ENCODE results near the gene ARHGEF3.

ARHGEF3 gene

GRCh38 chr3:56819016-56819809 lies 17.5 kb upstream of the ARHGEF3 start:
- no peak for FAIRE-seq

GRCh38 chr3:56818156-56818985 lies 16.6 kb upstream of the ARHGEF3 start:
- FAIRE-seq, result no peak

GRCh38 chr3:56817646-56818045 lies 15.9 kb upstream of the ARHGEF3 start:
- FAIRE-seq, result no peak

DNA sequence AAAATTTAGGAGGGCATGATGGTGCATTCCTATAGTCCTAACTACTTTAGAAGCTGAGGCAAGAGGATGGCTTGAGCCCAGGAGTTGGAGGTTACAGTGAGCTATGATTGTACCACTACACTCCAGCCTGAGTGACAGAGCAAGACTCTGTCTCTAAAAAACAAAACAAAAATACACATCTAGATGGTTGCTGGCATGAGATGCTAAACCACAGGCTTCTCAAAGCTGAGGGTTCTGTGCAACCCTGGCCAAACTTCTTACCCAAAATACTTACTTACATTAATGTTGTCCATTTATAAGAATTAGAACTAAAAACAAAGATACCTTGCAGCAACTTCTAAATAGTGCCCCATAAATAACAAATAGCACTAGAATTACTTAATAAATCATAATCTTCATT lies 14.3 kb upstream of the ARHGEF3 start:
- FAIRE-seq, result no peak

- FAIRE-seq, result no peak
These were observed 13.8 kb upstream of the ARHGEF3 start for GRCh38 chr3:56815589-56815988.

- no peak for FAIRE-seq
These were observed 11.9 kb upstream of the ARHGEF3 start for GRCh38 chr3:56813653-56813960.

GRCh38 chr3:56812754-56813652 lies 11.3 kb upstream of the ARHGEF3 start:
- FAIRE-seq, result no peak

GRCh38 chr3:56811546-56812202 lies 9.9 kb upstream of the ARHGEF3 start:
- no peak for FAIRE-seq

- FAIRE-seq, result no peak
These were observed 9.1 kb upstream of the ARHGEF3 start for GRCh38 chr3:56810577-56811545.

- FAIRE-seq, result no peak
These were observed 4.7 kb upstream of the ARHGEF3 start for GRCh38 chr3:56806407-56806806.

DNA sequence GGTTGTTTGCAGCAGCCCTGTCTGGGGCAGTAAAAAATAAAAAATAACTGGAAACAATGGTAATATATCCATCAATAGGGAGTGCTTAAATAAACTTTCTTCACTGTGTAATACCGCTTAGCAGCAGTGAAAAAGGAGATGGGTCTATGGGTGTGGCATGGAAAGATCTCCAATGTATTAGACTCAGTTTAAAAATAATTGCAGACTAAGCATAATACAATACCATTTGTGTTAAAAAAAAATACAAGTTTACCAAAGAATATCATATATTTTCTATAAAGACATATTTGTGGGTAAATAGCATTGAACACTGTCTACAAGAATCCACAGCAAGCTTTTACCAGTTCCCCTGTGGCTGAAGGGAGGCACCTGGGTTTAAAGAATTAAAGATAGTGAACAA lies 1.0 kb upstream of the ARHGEF3 start:
- FAIRE-seq, result no peak

DNA sequence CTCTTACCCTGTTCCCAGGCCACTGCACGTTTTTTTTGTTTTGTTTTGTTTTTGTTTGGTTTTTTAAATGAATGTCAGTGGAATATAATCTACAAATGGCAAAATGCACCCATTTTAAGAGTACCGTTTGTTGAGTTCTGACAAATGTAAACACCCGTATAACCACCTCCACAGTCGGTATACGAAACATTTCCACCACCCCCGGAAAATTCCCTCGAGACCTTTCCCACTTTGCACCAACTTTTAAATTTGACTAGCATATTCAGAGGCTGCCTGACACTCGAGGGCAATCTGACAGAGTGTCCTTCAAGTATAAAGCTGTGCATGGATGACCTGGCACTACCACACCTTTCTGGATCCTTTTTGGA lies 613 bp upstream of the ARHGEF3 start:
- no peak for FAIRE-seq

DNA sequence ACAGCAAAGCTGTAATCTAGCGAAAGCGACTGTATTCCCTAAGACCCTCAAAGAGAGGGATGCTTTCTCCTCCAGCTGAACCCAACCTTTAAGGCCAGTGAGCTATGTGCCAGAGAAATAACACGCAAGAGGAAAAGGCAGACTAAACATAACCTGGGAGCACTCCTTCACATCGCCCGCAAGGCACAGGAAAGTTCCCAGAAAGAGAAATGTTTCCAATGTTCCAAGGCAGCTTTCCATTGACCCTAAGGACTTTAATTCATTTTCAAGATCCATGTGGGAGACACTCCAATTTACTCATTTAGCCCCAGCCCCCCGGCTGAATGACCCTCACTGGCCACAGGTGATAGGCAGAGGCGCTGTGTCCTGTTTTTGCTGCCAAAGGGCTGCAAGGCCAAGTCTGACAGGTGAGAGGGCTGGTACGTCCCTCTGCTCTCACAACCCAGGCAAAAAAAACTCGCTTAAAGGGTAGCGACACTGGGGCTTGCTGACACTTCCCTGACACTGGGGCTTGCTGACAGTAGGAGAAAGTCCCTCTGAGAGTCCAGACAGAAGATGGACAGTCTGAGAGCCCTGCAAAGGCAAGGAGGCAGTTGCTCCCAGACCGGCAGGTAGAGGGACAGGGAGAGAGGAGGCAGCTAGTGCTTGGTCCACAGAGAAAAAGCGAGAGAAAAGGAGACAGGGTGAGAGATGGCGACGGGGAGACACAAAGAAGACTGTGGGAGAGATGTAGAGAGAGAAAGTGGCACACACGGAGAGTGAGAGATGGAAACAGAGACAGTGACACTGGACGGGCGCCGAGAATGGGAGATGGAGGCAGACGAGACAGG lies 702 bp downstream of the ARHGEF3 start:
- no peak for FAIRE-seq

DNA sequence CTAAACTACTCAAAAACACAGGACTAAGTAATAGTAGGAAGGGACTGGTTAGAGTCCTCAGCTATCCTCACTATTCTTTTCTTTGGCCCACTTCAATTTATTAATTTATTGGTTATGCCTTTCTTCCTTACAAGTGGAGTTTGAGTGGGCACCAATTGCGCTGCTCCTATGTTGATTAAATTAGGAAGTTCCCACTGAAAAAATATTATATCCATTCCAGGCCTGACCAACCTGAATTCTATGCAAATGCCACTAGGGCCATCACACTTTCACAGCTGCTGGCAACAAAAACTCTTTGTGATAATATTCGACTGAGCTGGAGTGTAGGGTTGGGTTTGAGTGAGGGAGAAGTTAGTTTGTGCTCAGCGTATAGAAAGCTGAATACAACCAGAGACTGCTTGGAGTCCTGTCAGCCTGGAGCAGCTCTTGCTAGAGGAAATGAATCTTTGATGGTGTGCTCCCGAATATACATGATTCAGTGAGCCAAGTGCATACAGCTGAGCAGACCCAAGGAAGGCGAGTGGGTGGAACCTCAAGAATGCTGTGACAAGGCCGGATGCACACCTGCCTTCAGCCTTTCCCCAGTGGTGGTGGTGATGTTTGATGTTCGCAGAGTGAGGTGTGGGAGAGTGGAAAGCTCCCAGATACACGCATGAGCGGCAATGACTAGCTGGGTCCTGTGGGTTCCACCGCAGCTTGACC lies 1.5 kb downstream of the ARHGEF3 start:
- no peak for FAIRE-seq

DNA sequence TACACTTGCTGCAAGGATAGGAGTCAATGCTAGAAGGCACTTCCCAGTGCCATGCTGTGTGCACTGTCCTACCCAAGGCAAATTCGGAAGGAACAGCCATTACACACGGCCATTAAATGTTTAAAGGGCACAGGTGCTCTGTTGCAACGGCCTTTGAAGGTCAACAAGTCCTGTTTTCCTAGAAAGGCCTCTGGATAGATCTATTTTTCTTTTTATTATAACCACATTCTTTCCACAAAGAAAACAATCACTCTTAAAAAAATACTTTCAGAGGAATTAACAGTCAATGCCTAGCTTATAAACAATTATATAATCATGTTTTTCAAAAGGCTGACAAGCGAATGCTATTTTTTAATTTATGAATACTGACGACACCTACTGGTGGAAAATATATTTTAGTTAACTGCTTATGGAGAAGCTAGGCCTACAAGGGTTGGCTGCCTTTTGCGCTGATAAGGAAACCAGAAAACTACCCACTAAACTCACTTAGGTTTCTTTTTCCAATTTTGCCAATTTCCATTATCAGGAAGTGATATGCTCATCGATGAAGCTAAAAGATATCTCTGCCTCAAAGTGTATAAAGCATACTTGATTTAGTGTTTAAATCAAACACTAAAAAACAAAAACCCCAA lies 2.4 kb downstream of the ARHGEF3 start:
- FAIRE-seq, result peak; percentile 96

GRCh38 chr3:56796996-56797395 lies 4.8 kb downstream of the ARHGEF3 start:
- FAIRE-seq, result no peak

- FAIRE-seq, result no peak
These were observed 5.5 kb downstream of the ARHGEF3 start for GRCh38 chr3:56796202-56796601.

DNA sequence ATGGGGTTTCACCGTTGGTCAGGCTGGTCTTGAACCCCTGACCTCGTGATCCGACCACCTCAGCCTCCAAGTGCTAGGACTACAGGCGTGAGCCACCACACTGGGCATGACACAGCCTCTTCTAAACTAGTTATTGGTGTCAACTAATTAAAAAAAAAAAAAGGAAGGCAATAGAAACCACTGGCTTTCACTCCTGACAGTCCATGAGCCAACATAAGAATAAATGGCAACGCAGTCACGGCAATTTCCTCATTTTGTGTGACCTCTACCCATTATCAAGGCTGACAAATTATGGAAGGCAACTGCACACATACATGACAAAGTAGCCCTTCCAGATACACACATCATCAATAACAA lies 5.9 kb downstream of the ARHGEF3 start:
- no peak for FAIRE-seq

DNA sequence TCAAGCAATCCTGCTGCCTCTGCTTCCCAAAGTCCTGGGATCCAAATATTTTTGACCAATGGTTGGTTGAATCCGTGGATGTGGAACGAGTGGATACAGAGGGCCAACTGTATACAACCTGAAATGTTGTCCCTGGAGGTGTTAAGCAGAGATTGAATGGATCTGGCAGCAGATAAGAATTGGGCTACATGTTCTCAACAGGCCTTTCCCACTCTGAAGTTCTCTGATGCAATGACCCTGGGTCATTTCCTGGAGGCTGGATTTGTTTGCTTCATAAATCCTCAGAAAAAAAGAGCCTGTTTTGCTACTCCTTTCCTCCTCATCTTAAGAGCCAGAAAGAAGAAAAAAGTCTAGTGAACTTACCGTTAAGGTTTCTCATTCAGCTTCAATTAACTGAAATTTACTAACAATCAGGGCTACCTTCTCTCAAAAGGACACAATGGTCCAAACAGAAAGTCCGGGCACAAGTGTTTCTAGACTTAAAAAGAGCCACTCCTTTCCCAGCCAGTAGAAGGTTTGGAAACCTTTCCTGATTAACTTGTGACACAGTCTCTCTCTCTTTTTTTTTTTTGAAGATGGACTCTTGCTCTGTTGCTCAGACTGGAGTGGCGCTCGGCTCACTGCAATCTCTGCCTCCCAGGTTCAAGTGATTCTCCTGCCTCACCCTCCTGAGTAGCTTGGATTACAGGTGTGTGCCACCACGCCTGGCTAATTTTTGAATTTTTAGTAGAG lies 6.5 kb downstream of the ARHGEF3 start:
- FAIRE-seq, result no peak

Measured in G401.6 (cell line).